ENCODE measurements around the gene PTK6.
A peak's percentile ranks its signal among the peaks of the same experiment; 100 is the strongest.

Gene PTK6

DNA sequence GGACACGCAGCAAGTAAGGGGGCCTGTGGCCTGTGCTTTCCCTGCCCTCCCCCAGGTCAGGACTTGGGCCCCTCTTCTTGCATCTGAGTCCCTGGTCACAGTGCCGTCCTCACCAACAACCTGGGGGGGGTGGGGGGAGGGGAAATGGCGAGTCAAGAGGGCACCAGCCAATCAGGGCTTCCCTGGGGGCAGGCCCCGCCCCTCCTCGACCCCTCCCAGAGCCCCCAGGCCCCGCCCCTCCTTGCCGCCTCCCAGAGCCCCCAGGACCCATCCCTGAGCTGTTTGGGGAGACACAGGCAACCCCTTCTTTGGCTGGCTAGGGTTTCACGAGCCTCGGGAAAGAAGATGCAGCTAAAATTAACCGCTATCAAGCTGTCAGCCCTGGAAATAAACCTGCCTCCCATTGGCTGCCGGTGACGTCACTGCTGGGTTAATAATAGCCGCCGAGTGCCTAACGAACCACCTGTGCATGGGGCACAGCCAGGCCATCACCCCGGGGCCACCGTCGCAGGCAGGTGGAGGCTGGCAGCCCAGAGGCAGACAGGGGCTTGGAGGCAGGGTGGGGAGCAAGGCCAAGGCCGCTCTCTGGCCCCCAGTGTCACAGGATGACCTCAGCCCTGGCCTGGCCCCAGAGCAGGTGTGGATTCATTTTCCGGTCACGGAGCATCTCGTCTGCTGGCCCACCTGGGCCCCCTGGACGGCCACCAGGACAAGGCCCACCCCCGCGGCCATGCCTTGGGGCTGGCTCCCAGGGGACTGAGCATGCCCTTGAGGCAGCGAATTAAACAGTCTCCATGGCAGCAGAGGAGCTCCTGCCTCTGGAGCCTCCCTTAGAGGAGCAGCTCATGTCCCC lies 35.1 kb downstream of the PTK6 start:
- DNase-seq (ENCODE audit: low spot score in 2 of 2), result no peak
- H3K27me3 ChIP-seq (ENCODE audit: low read depth), result no peaks in the 10 kb centered on the region

DNA sequence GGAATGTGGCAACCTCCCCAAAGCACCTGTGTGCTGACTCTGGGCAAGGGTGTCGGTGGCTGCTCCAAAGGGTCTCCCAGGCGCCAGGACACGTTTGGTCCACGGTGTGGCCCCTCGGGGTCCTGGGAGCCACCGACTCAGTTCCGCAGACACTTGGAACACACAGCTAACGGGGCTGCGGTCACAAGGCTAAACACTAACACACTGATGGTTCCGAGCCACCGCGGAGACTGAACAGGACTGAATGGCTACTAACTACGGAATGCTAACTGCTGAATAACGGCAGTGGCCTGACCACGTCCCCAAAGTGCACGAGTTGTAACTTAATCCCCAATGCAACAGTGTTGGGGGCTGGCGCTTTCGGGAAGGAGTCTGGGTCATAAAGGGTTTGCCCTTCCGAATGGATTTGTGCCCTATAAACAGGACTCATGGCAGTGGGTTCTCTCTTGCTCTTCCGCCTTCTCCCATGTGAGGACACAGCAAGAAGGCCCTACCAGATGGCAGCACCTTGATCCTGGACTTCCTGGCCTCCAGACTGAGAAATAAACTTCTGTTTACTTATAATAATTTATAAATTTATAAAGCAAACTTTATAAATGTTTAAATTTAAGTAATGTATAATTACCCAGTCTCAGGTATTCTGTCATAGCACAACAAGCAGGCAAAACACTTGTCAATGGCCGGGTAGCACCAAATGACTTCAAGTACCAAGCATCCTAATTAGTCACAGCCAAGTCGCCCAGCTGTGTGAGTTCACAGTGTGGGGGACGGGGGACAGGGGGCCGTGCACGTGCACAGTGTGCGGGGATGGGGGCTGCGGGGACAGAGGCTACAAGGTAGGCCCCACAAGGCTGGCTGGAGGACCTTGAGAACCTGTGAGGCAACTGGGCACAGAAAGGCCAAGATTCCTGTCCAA lies 36.0 kb downstream of the PTK6 start:
- H3K4me1 ChIP-seq, result peaks cover 15% of the 10 kb centered on the region
- no peak for DNase-seq (ENCODE audit: low spot score in 2 of 2)
- no peaks in the 10 kb centered on the region for H3K27me3 ChIP-seq (ENCODE audit: low read depth)
- H3K36me3 ChIP-seq (replicated peaks), result peaks cover 14% of the 10 kb centered on the region
- no peak overlapping the region for H3K4me3 ChIP-seq
- in situ Hi-C loops (cut with MboI; ENCODE audit: low sequenced_read_pairs), result no loop called here
- peaks cover 2% of the 10 kb centered on the region; the same call in 1 of the 2 replicates for H3K9me3 ChIP-seq

More for the DNA sequence above, 35.1 kb downstream of the PTK6 start:
- in situ Hi-C loops (cut with MboI; ENCODE audit: low sequenced_read_pairs), result no loop called here
- H3K4me1 ChIP-seq, result peaks cover 6% of the 10 kb centered on the region
- H3K36me3 ChIP-seq (replicated peaks), result peaks cover 5% of the 10 kb centered on the region
- H3K9me3 ChIP-seq, result peaks cover 2% of the 10 kb centered on the region; the same call in 1 of the 2 replicates
- H3K4me3 ChIP-seq, result no peak overlapping the region

DNA sequence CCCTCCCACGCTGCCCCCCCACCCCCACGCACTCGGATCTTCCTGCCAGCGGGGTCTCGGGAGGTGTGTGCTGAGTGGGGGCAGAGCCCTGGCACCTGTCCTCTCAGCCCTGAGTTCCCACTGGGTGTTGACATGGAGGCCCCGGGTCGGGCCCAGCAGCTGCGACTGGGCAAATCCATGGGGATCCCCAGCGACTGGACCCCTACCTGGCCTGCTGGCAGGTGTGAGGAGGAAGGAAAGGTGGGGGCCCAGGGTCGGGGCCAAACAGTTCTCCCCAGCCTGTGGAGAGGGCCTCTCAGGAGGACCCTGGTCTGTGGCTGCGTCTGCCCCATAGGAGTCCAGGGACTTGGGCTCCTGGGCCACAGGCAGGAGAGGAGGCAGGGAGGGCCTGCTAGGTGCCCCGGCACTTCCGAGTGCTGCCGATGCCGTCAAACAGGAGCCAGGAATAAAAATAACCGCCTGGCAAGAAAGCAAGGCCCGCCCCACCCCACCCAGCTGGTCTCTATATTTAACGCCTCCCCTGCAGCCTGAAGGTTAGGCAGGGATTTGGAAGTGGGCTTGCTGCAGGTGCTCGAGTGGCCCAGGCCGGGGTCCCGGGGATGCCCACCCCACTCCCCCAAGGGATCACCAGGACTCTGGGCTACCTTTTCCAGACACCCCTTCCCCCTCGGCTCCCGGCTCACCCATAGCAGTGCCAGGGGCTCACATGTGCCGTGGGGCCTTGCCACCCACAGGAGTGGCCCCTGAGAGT lies 36.9 kb downstream of the PTK6 start:
- no peak overlapping the region for H3K4me3 ChIP-seq
- no peaks in the 10 kb centered on the region; the same call in 1 of the 2 replicates for H3K9me3 ChIP-seq
- no peaks in the 10 kb centered on the region for H3K27me3 ChIP-seq (ENCODE audit: low read depth)
- H3K36me3 ChIP-seq (replicated peaks), result peaks cover 23% of the 10 kb centered on the region
- H3K4me1 ChIP-seq, result peaks cover 15% of the 10 kb centered on the region
- in situ Hi-C loops (cut with MboI; ENCODE audit: low sequenced_read_pairs), result no loop called here
- no peak for DNase-seq (ENCODE audit: low spot score in 2 of 2)

DNA sequence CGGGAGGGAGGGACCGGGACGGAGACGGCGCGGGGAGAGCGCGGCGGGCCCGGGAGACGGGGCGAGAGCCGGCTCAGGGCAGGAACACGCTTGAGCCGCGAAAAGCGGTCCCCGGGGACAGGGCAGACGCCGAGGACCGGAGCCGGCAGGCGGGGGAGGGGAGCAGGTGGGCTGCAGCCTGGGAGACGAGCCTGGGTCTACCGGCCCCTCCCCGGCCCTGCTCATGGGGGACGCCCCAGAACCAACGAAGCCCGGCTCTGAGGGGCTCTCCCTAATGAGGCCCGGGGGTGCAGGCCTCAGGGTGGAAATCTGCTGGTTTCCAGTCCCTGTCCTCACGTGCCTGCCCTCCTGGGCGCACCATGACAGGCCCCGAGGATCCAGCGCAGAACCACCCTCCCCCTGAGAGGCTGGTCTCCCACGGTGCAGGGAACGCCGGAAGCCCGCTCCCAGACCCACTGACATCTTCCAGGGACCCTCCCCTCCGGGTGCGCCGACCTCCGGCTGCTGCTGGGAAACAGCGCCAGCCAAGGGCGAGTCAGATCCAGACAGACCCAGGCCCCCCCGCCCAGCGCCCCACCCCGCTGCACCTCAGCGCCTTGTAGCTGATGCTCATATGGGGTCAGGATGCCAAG lies 37.7 kb downstream of the PTK6 start:
- Histone ChIP-seq H3K27me3 (ENCODE audit: low read depth) (no peaks in the 10 kb centered on the region), H3K9me3 (no peaks in the 10 kb centered on the region), H3K4me3 (peak overlapping the region; percentile 68), H3K36me3 (replicated peaks) (peaks cover 31% of the 10 kb centered on the region), H3K4me1 (peaks cover 15% of the 10 kb centered on the region)
- peak in 1 of 2 experiments; percentile 14 for DNase-seq (ENCODE audit: low spot score in 2 of 2)
- in situ Hi-C loops (cut with MboI; ENCODE audit: low sequenced_read_pairs), result no loop called here

DNA sequence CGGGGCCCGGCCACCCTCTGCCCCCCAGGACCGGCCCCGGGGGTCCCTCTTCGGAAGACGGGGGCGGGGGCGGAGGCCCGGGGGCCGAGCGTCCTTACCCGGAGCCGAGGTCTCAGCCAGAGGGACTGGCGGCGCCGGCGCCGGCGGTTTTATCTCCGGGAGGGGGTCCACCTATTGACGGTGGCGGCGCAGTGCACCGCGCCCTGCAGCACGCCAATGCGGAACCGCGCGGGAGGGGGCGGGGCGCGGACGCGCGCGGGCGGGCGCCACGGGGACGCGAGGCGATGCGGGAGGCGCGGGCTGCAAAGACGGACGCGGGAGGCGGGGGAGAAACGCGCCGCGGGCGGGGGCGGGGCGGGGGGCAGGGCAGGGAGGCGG lies 38.2 kb downstream of the PTK6 start, which contains the start of gene EEF1A2:
TSS of gene EEF1A2 (minus strand) at position 124 of the 378 bp plus-strand sequence. CDS start 1,320 bp downstream, outside the sequence.
- H3K4me3 ChIP-seq, result peak within 1 kb of the TSS; percentile 68
- in situ Hi-C loops (cut with MboI; ENCODE audit: low sequenced_read_pairs), result no loop called here
- no peaks in the 10 kb centered on the region for H3K27me3 ChIP-seq (ENCODE audit: low read depth)
- peaks cover 36% of the 10 kb centered on the region for H3K36me3 ChIP-seq (replicated peaks)
- peak in 1 of 2 experiments; percentile 83 for DNase-seq (ENCODE audit: low spot score in 2 of 2)
- peaks cover 15% of the 10 kb centered on the region for H3K4me1 ChIP-seq
- H3K9me3 ChIP-seq, result no peaks in the 10 kb centered on the region

DNA sequence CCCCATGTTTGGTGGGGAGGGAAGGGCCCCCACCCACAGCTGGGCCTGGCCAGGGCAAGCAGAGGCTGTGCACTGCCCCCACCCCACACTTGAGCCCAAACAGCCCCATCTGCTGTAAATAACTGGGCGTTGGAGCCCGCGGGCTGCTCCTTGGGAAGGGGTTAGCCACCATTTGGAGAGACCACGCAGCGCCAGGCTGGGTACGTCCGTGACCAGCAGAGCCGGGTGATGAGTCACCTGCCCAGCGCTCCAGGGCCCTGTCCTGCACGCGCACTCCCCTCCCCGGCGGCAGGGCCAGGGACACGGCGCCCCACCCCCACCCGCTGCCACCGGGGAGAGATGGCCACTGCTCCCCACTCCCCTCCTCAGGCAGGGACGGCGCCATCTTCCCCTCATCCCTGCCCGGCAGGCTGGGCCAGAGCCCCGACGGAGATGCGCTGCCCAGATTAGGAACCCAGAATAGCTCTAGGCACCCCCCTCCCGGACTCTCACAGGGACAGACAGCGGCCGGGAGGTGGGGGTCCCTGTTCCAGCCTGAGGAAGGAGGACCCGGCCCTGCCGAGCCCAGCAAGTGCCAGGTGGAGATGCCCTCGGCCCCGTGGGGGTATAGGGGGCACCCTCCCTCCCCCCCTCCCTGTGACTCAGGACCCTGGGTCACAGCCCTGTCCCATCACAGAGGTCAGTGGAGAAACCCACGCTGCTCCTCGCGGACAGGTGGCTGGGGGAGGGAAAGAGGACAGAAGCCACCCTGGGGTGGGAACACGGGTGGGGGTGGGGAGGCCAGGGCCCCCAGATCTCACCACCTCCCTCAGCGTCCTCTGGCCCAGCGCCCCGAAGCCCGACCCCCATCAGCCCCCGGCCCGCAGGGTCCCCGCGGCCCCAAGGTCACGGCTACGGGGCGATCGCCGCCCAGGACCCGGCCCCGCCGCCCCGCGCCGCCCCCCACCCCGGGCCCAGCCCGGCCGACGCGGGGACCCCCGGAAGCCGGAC lies 38.9 kb downstream of the PTK6 start:
- in situ Hi-C loops (cut with MboI; ENCODE audit: low sequenced_read_pairs), result no loop called here
- DNase-seq (ENCODE audit: low spot score in 2 of 2), result peak in 1 of 2 experiments; percentile 75
- Histone ChIP-seq H3K36me3 (replicated peaks) (peaks cover 43% of the 10 kb centered on the region), H3K9me3 (no peaks in the 10 kb centered on the region), H3K4me3 (peak overlapping the region; percentile 68), H3K27me3 (ENCODE audit: low read depth) (no peaks in the 10 kb centered on the region), H3K4me1 (peaks cover 15% of the 10 kb centered on the region)

DNA sequence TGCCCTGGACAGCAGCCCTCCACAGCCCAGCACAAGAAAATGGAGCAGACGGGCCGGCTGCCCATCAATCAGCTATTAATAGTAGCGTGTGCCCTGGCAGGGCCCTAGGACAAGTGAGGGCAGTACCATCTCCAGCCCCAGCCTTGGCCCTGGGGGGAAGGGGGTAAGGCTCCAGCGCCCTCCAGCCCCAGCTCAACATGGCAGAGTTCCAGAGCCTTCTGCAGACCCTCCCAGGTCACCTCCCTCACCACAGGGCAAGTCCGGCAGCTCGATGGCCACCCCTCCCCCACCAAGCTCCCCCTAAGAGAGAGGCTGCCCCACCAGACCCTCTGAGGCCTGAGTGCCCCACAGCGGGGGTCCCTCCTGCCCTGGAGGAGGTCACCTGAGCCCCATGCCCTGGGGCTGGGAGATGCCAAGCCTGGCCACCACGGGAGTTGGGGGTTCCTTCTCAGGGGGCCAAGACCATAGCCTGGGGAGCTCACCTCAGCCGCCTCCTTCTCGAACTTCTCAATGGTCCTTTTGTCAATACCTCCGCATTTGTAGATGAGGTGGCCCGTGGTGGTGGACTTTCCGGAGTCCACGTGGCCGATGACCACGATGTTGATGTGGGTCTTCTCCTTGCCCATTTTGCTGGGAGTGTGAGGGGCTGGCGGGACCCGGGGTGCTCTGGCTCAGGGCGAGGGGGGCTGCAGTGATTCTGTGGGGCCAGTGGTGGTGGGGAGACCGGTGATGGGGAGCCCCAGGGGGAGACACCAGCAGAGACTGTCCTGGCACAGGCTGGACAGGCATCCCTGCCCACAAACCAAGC lies 39.8 kb downstream of the PTK6 start:
- peak overlapping the region; percentile 68 for H3K4me3 ChIP-seq
- in situ Hi-C loops (cut with MboI; ENCODE audit: low sequenced_read_pairs), result no loop called here
- peaks cover 15% of the 10 kb centered on the region for H3K4me1 ChIP-seq
- H3K27me3 ChIP-seq (ENCODE audit: low read depth), result no peaks in the 10 kb centered on the region
- H3K36me3 ChIP-seq (replicated peaks), result peaks cover 49% of the 10 kb centered on the region
- peak in 1 of 2 experiments; percentile 41 for DNase-seq (ENCODE audit: low spot score in 2 of 2)
- H3K9me3 ChIP-seq, result no peaks in the 10 kb centered on the region

DNA sequence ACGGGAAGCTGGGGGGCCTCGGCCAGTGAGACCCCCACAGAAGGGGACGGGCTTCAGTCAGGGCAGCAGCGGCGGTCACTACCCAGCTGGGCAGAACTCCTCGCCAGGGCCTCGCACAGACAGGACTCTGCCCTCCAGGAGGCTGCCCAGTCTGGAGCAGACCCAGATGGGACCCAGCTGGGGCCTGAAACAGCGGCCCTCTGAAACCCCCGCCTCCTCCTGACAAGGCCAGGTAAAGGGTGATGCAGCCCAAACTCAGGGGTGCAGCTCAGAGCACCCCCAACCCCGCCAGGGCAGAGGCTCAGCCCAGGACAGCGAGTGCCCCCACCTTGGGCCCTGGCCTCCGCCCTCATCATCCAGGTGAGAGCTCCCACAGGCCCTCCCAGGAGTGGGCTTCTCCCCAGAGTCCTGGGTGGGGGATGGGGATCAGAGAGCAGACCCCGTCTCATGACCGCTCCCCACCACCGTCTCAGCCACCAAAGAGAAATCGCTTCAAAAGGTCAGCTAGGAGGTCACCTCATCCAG lies 40.5 kb downstream of the PTK6 start:
- H3K4me1 ChIP-seq, result peaks cover 15% of the 10 kb centered on the region
- in situ Hi-C loops (cut with MboI; ENCODE audit: low sequenced_read_pairs), result no loop called here

DNA sequence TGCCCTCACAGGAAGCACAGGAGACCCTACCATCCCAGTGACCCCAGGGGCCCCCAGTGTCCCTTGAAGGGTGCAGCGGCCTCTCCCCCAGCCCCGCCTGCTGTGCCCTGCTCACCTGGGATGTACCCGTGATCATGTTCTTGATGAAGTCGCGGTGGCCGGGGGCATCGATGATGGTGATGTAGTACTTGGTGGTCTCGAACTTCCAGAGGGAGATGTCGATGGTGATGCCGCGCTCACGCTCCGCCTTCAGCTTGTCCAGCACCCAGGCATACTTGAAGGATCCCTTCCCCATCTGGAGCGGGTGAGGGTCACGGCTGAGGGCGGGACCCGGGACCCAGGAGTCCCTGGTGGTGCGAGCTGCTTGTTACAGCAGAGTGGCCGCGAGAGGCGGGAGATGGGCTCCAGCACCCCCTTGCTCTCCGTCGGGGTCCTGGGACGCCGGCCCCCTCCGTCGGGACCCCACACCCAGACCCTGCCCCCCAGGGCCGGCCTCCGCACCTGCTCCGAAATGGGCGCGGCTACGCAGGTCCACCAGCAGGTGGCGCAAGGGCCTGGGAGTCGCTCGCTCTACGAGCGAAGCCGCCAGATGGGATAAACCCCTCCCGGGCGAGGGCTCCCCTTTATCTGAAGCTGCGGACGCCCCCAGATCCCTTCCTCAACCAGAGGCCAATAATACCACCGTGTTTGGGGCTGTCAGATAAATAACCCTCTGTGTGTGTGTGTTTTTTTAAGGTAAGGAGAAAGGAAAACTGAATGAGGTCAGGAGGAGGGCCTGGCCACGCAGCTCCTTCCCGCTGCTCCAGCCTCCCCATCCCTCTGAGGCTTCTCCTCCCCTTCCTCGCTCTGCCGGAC lies 41.2 kb downstream of the PTK6 start:
- peak overlapping the region; percentile 68 for H3K4me3 ChIP-seq
- in situ Hi-C loops (cut with MboI; ENCODE audit: low sequenced_read_pairs), result no loop called here
- peak in 1 of 2 experiments; percentile 86 for DNase-seq (ENCODE audit: low spot score in 2 of 2)

More for the DNA sequence above, 40.5 kb downstream of the PTK6 start:
- DNase-seq (ENCODE audit: low spot score in 2 of 2), result peak in 1 of 2 experiments; percentile 29
- H3K27me3 ChIP-seq (ENCODE audit: low read depth), result no peaks in the 10 kb centered on the region
- H3K4me3 ChIP-seq, result peak overlapping the region; percentile 68
- peaks cover 52% of the 10 kb centered on the region for H3K36me3 ChIP-seq (replicated peaks)
- H3K9me3 ChIP-seq, result no peaks in the 10 kb centered on the region

DNA sequence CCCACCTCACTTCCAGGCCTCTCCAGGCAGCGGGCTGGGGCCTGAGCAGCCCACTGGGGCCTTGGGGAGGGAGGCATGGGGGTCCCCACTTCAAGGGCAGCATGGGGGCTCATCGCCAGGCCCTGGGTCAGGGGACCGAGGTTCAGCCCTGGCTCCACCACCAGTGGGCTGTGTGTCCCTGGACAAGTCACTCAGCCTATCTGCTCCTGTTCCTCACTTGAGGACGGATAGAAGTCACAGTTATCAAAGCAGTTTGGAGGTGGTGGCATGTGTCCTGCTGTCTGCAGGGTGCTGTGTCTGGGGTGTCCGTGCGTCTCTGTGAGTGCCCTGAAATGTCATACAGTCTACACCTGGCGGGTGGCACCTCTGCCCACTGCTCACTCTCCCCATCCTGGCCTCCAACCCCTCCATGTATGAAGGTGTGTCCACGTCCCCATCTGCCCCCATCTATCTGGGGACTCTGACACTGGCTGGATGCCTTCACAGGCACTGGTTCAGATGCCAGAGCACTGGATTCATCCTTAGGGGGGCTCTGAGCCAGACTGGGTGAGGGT lies 41.9 kb downstream of the PTK6 start:
- Histone ChIP-seq H3K36me3 (replicated peaks) (peaks cover 66% of the 10 kb centered on the region), H3K9me3 (no peaks in the 10 kb centered on the region), H3K4me3 (no peak overlapping the region), H3K4me1 (peaks cover 15% of the 10 kb centered on the region), H3K27me3 (ENCODE audit: low read depth) (no peaks in the 10 kb centered on the region)
- in situ Hi-C loops (cut with MboI; ENCODE audit: low sequenced_read_pairs), result no loop called here
- no peak for DNase-seq (ENCODE audit: low spot score in 2 of 2)

More for the DNA sequence above, 41.2 kb downstream of the PTK6 start:
- H3K36me3 ChIP-seq (replicated peaks), result peaks cover 59% of the 10 kb centered on the region
- H3K9me3 ChIP-seq, result no peaks in the 10 kb centered on the region
- H3K4me1 ChIP-seq, result peaks cover 15% of the 10 kb centered on the region
- no peaks in the 10 kb centered on the region for H3K27me3 ChIP-seq (ENCODE audit: low read depth)

Measured in HAP-1 (cell line).